ENCODE results near the gene IFT20.

DNA sequence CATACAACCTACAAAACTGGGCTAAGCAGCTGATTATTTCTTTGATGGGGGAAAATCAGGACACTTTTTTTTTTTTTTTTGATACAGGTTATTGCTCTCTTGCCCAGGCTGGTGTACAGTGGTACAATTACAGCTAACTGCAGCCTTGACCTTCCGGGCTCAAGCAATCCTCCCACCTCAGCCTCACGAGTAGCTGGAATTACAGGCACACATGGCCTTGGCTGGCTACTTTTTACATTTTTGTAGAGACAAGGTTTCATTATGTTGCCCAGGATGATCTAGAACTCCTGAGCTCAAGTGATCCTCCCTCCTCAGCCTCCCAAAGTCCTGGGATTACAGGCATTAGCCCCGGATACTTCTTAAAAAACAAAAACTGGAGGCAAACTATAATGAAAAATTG lies 36.8 kb downstream of the IFT20 start:
- TF ChIP-seq, protein P1, sequence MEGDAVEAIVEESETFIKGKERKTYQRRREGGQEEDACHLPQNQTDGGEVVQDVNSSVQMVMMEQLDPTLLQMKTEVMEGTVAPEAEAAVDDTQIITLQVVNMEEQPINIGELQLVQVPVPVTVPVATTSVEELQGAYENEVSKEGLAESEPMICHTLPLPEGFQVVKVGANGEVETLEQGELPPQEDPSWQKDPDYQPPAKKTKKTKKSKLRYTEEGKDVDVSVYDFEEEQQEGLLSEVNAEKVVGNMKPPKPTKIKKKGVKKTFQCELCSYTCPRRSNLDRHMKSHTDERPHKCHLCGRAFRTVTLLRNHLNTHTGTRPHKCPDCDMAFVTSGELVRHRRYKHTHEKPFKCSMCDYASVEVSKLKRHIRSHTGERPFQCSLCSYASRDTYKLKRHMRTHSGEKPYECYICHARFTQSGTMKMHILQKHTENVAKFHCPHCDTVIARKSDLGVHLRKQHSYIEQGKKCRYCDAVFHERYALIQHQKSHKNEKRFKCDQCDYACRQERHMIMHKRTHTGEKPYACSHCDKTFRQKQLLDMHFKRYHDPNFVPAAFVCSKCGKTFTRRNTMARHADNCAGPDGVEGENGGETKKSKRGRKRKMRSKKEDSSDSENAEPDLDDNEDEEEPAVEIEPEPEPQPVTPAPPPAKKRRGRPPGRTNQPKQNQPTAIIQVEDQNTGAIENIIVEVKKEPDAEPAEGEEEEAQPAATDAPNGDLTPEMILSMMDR (IDR thresholded peaks at IDR 0.05) = no peak
- TF ChIP-seq POLR2AphosphoS5 (IDR thresholded peaks at IDR 0.05) = no peak
